Lung (tissue), 12 donors: Measurements from ENCODE around the gene MX1. TPM values are rescaled to one million over a fixed set of nuclear protein-coding genes. Genes with fewer than 3 reads are reported as not detected.

Experiments
- ATAC-seq: fragments of 200-7000 bp; cut with Tn5 transposase; one replicate; pipeline ENCODE4 v1.9.1; 2020; ENCODE audit warnings: moderate number of reproducible peaks; ENCODE audit not compliant: insufficient read depth, low FRiP score
- DNase-seq, 3 donors: peaks; one replicate each; pipeline ENCODE4 v3.0.0-alpha.2; 2013 to 2017
- H3K27ac ChIP-seq, 2 donors: one replicate each; pipeline ENCODE4 v1.5.1; 2013; ENCODE audit warnings: mild to moderate bottlenecking in 2 of 2, moderate library complexity in 2 of 2, control low read depth in 1 of 2, inconsistent platforms in 1 of 2, low read depth in 1 of 2, low read length in 1 of 2
- H3K27me3 ChIP-seq, 3 donors: one replicate each; pipeline ENCODE4 v1.5.1; 2013; ENCODE audit warnings: low read length in 2 of 3; ENCODE audit not compliant: control insufficient read depth in 3 of 3, insufficient read depth in 3 of 3
- H3K36me3 ChIP-seq, 4 donors: one replicate each; pipeline ENCODE4 v1.5.1; 2013; ENCODE audit warnings: low read length in 4 of 4, mild to moderate bottlenecking in 1 of 4, moderate library complexity in 1 of 4; ENCODE audit not compliant: control insufficient read depth in 4 of 4, insufficient read depth in 4 of 4
- H3K4me1 ChIP-seq, 5 donors: one replicate each; pipeline ENCODE4 v1.5.1; 2013; ENCODE audit warnings: low read length in 5 of 5, mild to moderate bottlenecking in 2 of 5, moderate library complexity in 1 of 5; ENCODE audit not compliant: control insufficient read depth in 5 of 5, insufficient read depth in 5 of 5
- H3K4me3 ChIP-seq: one replicate; pipeline ENCODE4 v1.5.1; 2013; ENCODE audit warnings: mild to moderate bottlenecking, control low read depth, moderate library complexity
- H3K9ac ChIP-seq, 2 donors: one replicate each; pipeline ENCODE4 v1.5.1; 2013; ENCODE audit warnings: low read length in 2 of 2, control low read depth in 1 of 2; ENCODE audit not compliant: insufficient read depth in 1 of 2
- H3K9me3 ChIP-seq, 4 donors: one replicate each; pipeline ENCODE4 v1.5.1; 2013; ENCODE audit warnings: low read length in 3 of 4, mild to moderate bottlenecking in 1 of 4, moderate library complexity in 1 of 4; ENCODE audit not compliant: control insufficient read depth in 4 of 4, insufficient read depth in 3 of 4
- WGBS, 2 donors: extraction: QIAGEN DNeasy Blood & Tissue Kit; methylation state at CpG; one replicate each; pipeline ENCODE4 v1.1.7; 2013; 5-methylcytosine and 5-hydroxymethylcytosine counted together
- polyA plus RNA-seq, 2 donors: library from polyadenylated mRNA; stranded (reverse); fragments of 200-250 nt; gene quantifications; one replicate each; pipeline ENCODE4 v1.2.1, GENCODE V29; 2013
- total RNA-seq, 2 donors: library from RNA; depleted of rRNA in 1 of 2; stranded (reverse); fragments of >200 nt in 1 of 2; gene quantifications; one replicate each; pipeline ENCODE4 v1.2.1, GENCODE V29; 2014 to 2021
- TF ChIP-seq, protein P1 (sequence below): IDR thresholded peaks from 2 replicates; pipeline ENCODE4 v1.5.1; 2012; ENCODE audit warnings: mild to moderate bottlenecking; ENCODE audit errors: control extremely low read depth, extremely low read depth
- donor health status: control.
- donor health status: control.
- donor health status: Bipolar disorder and iron deficiency.
- donor health status: healthy.
- donor health status: DM: yes; HTN: yes; CAD: no.

Gene MX1
- total and polyA plus RNA-seq, 4 donors = 18.9 to 43.5 (median 31.3) TPM

GRCh38 chr21:41403331-41403730 is 22.7 kb upstream of the MX1 start:
- ATAC-seq (no peak), DNase-seq (no peak)
- TF ChIP-seq, protein P1, sequence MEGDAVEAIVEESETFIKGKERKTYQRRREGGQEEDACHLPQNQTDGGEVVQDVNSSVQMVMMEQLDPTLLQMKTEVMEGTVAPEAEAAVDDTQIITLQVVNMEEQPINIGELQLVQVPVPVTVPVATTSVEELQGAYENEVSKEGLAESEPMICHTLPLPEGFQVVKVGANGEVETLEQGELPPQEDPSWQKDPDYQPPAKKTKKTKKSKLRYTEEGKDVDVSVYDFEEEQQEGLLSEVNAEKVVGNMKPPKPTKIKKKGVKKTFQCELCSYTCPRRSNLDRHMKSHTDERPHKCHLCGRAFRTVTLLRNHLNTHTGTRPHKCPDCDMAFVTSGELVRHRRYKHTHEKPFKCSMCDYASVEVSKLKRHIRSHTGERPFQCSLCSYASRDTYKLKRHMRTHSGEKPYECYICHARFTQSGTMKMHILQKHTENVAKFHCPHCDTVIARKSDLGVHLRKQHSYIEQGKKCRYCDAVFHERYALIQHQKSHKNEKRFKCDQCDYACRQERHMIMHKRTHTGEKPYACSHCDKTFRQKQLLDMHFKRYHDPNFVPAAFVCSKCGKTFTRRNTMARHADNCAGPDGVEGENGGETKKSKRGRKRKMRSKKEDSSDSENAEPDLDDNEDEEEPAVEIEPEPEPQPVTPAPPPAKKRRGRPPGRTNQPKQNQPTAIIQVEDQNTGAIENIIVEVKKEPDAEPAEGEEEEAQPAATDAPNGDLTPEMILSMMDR = no peak
- no peaks in the 10 kb centered on the region for H3K9me3 ChIP-seq
- H3K36me3 ChIP-seq = peaks cover 0 to 17% (median 2%) of the 10 kb centered on the region in 4 donors
- no peak overlapping the region for H3K4me3 ChIP-seq
- H3K4me1 ChIP-seq = no peaks in the 10 kb centered on the region
- H3K27ac ChIP-seq = no peak overlapping the region
- H3K27me3 ChIP-seq = no peaks in the 10 kb centered on the region
- WGBS, 2 donors = 93 to 97% methylated on average over 9 of the region's 9 CpGs
- no peak overlapping the region for H3K9ac ChIP-seq

DNA sequence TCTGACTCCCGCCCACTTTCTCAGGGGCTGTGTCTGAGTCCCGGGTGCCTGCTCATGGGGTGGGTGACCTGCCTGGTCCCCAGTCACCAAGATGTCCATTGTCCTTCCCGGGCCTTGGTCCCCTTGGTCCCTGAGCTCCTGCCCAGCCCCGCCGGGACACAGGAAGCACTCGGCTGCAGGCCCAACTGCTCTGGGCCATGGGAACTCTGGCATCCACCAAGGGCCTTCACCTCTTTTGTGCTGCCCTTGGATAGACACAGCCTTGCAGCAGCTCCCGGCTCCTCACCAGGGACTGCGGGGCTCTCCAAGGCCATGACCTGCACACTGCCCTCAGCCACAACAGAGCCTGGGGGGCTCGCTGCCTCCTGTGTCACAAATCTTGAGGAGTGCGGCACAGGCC is 22.1 kb upstream of the MX1 start:
- Histone ChIP-seq H3K9me3 (no peaks in the 10 kb centered on the region), H3K27ac (no peak overlapping the region), H3K4me1 (no peaks in the 10 kb centered on the region), H3K4me3 (no peak overlapping the region), H3K27me3 (no peaks in the 10 kb centered on the region), H3K9ac (no peak overlapping the region), H3K36me3 (peaks cover 0 to 19% (median 5%) of the 10 kb centered on the region in 4 donors)
- TF ChIP-seq, protein P1 = no peak
- 95 to 96% methylated on average over 10 of the region's 10 CpGs for WGBS, 2 donors
- ATAC-seq (no peak), DNase-seq (no peak)

DNA sequence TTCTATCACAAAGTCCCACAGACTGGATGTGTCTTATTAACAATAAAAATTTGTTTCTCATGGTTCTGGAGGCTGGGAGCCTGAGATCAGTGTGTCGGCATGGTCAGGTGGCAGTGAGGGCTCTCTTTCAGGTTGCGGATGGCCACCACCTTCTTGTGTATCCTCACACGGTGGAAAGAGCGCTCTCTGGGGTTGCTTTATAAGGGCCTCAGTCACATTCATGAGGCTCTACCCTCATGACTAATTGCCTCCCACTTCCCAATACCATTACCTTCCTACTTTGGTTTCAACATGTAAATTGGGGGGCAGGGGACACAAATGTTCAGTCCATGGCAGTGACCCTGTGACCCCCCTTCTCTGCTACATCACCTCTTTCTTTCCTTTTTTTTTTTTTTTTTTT is 20.7 kb upstream of the MX1 start:
- WGBS, 2 donors = 92 to 95% methylated on average over 4 of the region's 4 CpGs
- H3K36me3 ChIP-seq = peaks cover 0 to 19% (median 6%) of the 10 kb centered on the region in 4 donors

More for the DNA sequence above, 20.7 kb upstream of the MX1 start:
- ATAC-seq = no peak
- Histone ChIP-seq H3K9me3 (no peaks in the 10 kb centered on the region), H3K9ac (no peak overlapping the region), H3K4me1 (no peaks in the 10 kb centered on the region), H3K27me3 (no peaks in the 10 kb centered on the region), H3K27ac (no peak overlapping the region), H3K4me3 (no peak overlapping the region)
- no peak for DNase-seq
- TF ChIP-seq, protein P1 = no peak
